AG09309 (cell line): Measurements from ENCODE around the gene ZFHX3.

ENCODE experiments used
- DNase-seq: peaks from one replicate; pipeline ENCODE4 v3.0.0-alpha.2; 2010; ENCODE audit warnings: low read depth
- H3K4me3 ChIP-seq: 2 replicates; pipeline ENCODE4 v1.5.1; 2011; ENCODE audit warnings: mild to moderate bottlenecking, low read depth, low read length, moderate library complexity; ENCODE audit not compliant: control insufficient read depth
- TF ChIP-seq, protein P1 (sequence below): IDR thresholded peaks from 2 replicates; pipeline ENCODE4 v1.5.1; 2011; ENCODE audit warnings: mild to moderate bottlenecking, low read depth, low read length, inconsistent platforms; ENCODE audit not compliant: insufficient read depth, control insufficient read depth; ENCODE audit errors: missing control alignments

The ZFHX3 gene

DNA sequence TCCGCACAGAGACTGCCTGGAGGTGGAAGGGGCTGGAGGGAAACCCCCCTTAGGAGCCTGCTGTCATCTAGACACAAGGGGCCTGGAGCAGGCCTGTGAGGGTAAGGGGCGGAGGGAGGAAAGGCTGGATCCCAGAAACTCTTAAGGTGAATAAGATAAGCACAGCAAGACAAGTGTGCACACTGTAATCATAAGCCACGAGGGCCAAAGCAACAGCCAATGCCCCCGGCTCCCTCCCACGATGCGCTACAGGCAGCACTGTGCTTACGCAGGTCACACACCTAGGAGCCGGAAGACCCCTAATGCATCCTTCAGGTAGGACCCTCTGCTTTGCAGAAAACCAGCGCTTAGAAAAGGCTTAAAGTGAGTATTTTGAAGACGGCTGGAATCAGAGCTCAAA, 24.6 kb downstream of the ZFHX3 start:
- TF ChIP-seq, protein P1, sequence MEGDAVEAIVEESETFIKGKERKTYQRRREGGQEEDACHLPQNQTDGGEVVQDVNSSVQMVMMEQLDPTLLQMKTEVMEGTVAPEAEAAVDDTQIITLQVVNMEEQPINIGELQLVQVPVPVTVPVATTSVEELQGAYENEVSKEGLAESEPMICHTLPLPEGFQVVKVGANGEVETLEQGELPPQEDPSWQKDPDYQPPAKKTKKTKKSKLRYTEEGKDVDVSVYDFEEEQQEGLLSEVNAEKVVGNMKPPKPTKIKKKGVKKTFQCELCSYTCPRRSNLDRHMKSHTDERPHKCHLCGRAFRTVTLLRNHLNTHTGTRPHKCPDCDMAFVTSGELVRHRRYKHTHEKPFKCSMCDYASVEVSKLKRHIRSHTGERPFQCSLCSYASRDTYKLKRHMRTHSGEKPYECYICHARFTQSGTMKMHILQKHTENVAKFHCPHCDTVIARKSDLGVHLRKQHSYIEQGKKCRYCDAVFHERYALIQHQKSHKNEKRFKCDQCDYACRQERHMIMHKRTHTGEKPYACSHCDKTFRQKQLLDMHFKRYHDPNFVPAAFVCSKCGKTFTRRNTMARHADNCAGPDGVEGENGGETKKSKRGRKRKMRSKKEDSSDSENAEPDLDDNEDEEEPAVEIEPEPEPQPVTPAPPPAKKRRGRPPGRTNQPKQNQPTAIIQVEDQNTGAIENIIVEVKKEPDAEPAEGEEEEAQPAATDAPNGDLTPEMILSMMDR, result no peak
- no peak overlapping the region for H3K4me3 ChIP-seq
- no peak for DNase-seq

DNA sequence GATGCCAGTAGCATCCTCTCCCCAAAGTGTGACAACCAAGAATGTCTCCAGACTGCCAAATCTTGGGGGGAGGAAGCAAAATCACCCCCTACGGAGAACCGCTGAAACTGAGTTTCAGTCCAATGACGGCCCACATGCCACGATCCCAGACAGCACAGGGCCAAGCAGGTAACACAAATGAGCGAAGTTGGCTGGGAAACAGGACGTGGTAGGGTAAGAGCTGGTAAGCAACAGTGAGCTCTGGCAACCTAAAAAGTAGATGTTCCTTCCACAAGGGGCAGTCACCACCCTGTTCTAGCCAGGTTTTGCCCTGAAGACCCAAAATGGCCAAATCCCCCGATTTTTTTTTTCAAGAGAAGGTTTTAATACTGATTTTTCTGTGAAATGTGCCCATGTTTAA, 25.4 kb downstream of the ZFHX3 start:
- H3K4me3 ChIP-seq, result no peak overlapping the region
- no peak for DNase-seq
- TF ChIP-seq, protein P1, result no peak

DNA sequence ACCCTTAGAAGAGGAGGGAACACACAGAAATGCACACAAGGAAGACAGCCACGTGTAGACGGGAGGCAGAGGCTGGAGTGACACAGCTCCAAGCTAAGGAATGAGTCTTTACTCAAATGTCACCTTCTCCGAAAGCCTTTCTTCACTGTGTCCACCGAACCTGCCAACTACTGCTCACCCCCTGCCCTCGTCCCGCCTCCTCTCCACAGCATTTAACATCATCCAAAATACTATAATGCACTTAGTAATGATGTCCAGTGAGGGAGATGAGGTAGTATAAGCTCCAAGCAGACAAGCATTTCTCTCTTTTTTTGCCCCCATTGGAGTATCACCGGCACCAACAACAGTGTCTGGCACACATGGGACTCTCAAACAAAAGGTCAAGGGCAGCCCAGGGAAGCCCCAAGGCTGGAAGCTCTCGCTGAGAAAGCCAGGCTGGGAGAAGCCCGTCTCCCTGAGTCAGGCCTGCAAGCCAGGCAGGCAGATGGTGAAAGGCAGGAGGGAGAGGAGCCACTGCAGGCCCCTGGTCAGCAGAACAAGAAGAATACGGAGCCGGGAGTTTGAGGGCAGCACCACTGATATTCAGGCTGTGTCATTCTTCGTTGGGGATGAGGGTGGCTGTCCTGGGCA, 25.9 kb downstream of the ZFHX3 start:
- no peak overlapping the region for H3K4me3 ChIP-seq
- DNase-seq, result no peak
- TF ChIP-seq, protein P1, result no peak

DNA sequence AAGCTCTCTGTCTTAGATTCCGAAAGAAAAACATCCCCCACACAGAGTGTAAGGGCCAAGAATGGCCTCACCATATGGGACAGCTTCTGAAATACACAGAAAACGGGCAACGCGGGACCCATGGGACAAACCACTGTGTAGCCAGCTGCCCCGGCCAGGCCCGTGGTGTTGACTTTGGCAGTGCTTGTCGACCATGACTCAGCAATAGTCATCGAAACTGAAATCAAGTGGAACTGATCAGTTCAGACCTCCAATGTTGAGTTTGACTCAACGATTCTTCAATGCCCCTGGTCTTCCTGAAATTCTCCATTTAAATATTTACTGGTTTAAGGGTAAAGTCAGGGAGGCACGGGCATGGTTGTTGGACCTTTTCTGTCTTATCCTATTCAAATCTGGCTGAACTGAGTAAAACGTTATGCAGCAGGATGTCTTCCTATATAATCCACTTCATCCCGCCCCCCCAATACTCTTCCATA, 27.5 kb downstream of the ZFHX3 start:
- no peak overlapping the region for H3K4me3 ChIP-seq
- TF ChIP-seq, protein P1, result no peak
- DNase-seq, result peak; percentile 45

DNA sequence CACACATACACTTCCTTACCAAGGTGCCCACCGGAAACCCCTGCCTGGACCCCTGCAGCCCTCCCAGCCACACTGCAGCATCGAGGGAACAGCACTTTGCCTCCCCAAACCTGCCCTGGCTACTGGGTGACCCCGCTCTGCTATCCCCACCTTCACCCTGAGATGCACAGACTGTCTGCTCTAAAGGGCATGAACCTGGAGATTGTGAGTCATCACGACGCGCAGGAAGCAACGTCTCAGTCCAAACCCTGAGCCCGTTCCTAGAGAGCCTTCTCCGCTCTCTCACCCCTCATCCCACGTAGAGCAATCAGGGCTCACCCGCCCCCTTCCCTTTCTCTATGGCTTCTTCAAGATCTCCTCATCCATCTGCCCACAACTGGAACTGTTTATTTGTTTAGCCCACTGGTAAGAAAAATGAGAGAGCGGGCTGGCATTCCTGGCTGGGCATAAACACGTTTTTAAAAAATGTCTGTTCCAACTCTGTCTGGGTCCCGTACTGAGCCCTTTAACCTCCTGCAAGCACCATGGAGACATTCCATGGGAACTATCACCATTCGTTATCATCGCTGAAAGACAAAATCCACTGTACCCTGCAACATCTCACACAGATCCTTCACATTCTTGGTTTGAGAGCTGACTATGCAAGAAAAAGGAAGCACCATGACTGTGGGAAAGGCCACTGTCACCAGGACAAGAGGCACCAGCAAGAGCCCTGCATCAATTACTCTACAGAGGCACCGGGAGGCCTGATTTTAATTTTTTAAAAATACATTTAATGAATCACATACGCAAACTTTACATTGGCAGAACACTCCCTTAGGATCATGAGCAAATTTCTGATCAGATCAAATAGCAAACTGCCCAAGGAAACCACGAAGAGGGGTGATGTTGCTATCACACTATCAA, 28.2 kb downstream of the ZFHX3 start:
- no peak for DNase-seq
- TF ChIP-seq, protein P1, result no peak
- H3K4me3 ChIP-seq, result no peak overlapping the region

DNA sequence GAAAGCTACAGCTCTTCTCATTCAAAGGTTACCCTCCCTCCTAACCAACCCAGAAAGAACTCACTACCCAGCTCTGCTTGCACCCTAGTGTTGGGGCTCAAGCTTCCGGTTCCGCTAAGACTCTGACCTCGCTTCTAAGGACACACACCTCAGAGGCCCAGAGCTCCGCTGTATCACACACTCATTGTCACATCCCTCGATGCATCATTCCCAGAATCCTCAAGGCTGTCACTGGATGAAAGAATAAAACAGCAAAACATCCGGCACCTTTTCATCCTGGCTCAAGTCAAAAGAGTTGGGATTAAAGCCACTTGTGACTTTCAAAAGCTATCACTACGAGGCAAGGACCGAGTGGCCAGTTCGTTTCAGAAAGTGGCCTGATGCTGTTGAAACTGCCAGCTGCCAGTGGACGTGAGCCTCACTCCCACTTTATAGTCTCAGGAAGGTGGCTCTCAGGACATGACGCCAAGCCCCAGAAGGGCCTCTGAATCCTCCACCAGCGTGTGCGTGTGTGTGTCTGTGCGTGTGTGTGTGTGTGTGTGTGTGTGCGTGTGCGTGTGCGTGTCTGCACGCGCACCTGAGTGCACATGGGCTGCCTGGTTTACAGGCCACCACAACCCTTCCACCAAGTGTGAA, 29.0 kb downstream of the ZFHX3 start:
- no peak for DNase-seq
- H3K4me3 ChIP-seq, result no peak overlapping the region
- TF ChIP-seq, protein P1, result no peak
